Mucosa of rectum (tissue), 2 donors: ENCODE results near the gene B4GAT1.

Experiments
- H3K27ac ChIP-seq, 2 donors: one replicate each; pipeline ENCODE4 v1.7.0; 2013; ENCODE audit warnings: inconsistent platforms in 2 of 2, low read depth in 2 of 2, low read length in 2 of 2
- H3K27me3 ChIP-seq, 2 donors: one replicate each; pipeline ENCODE4 v1.7.0; 2013; ENCODE audit warnings: low read length in 2 of 2; ENCODE audit not compliant: control insufficient read depth in 2 of 2, insufficient read depth in 2 of 2
- H3K36me3 ChIP-seq, 2 donors: one replicate each; pipeline ENCODE4 v1.7.0; 2013; ENCODE audit warnings: low read length in 2 of 2; ENCODE audit not compliant: control insufficient read depth in 2 of 2, insufficient read depth in 2 of 2
- H3K4me1 ChIP-seq, 2 donors: one replicate each; pipeline ENCODE4 v1.7.0; 2013; ENCODE audit warnings: low read length in 2 of 2, mild to moderate bottlenecking in 1 of 2; ENCODE audit not compliant: control insufficient read depth in 2 of 2, insufficient read depth in 2 of 2
- H3K4me3 ChIP-seq, 2 donors: one replicate each; pipeline ENCODE4 v1.7.0; 2013; ENCODE audit warnings: low read length in 2 of 2
- H3K9ac ChIP-seq, 2 donors: one replicate each; pipeline ENCODE4 v1.7.0; 2013; ENCODE audit warnings: low read length in 2 of 2, low read depth in 1 of 2, mild to moderate bottlenecking in 1 of 2
- H3K9me3 ChIP-seq, 2 donors: one replicate each; pipeline ENCODE4 v1.7.0; 2013; ENCODE audit warnings: low read length in 2 of 2; ENCODE audit not compliant: control insufficient read depth in 2 of 2
- donor health status: healthy.
- donor health status: Normal muscosa, but diverticular disease.

Gene B4GAT1

DNA sequence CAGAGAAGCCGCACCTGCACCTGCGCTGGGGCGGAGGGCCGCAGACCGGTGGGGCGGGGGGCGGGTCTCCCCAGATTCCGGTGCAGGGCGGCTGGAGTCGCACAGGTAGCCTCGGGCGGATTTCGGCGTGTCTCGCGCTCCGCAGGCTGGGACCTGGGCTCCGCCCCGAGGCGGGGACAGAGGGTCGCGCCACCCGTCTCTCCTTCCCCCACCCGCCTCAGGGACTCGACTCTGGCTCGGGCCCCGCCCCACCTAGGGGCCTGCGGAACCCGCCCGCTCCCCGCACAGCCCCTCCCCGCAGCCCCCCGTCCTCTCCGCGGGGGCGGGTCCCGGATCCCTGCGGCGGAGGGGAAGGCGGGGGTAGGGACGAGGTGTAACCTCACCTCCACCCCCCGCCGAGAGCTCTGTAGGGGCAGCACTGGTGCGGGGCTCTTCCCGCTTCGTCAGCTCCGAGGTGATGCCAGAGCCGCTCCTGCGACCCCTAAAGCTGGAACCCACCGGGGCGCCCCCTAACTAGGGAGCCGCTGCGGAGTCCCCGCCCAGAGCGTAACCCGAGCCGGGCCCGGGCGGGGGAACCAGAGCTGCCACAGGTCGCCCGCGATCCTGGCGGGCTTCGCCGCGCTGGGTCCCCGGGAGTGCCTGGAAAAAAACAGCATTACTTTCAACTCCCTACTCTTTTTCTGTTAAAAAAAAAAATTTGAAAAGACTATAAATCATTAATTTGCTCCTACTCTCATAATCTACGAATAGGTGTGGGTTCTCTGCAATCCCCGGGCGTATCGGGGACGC lies 24.4 kb upstream of the B4GAT1 start, which contains the start of gene SLC29A2:
Gene SLC29A2 (minus strand): TSS at position 134 of the 789 bp plus-strand sequence. CDS start 169 bp downstream, outside the sequence.
- Histone ChIP-seq H3K27ac (peak within 1 kb of the TSS; percentile 83 to 87), H3K27me3 (no peaks in the 10 kb centered on the region), H3K9ac (peak within 1 kb of the TSS; percentile 72 to 88), H3K9me3 (no peaks in the 10 kb centered on the region), H3K4me3 (peak within 1 kb of the TSS; percentile 72 to 80), H3K4me1 (peaks cover 4 to 16% of the 10 kb centered on the region in 2 donors), H3K36me3 (peaks cover 8 to 13% of the 10 kb centered on the region in 2 donors)

DNA sequence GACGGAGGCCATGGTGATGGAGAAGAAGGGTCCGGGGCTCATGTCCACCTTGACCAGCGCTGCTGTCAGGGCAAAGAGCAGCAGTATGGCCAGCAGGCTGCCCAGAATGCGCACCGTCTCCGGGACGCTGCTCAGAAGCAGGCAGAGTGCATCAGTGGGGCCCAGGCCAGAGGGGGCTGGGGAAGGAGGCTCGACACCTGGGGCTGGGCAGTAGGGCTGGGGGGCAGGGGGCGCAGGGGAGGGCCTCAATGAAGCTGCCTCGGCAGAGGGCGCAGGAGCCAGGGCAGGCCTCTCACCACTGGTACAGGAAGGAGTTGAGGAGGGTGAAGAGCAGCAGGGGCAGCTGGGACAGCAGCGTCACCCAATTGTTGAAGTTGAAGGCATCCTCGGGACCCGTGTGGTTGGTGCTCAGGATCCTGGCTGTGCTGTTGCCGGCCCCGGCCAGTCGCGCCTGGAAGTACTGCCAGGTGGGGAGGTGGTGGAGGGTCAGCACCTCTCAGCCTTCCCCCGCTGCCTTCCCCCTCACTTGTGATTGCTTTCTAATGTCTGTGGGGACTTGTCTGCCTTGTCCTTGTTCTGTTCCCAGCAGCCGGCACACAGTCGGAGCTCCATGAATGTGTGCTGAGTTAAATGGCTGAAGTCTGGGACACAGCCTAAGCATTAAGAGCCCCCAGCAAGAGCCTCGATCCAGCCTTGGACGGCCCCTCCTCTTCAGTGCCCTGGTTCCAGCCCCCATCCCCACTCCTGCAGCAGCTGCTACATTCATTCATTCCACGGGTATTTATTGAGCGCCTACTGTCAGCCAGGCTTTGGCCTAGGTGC lies 21.9 kb upstream of the B4GAT1 start:
- Histone ChIP-seq H3K27ac (no peak overlapping the region), H3K4me1 (peaks cover 4 to 16% of the 10 kb centered on the region in 2 donors), H3K9ac (no peak overlapping the region)

DNA sequence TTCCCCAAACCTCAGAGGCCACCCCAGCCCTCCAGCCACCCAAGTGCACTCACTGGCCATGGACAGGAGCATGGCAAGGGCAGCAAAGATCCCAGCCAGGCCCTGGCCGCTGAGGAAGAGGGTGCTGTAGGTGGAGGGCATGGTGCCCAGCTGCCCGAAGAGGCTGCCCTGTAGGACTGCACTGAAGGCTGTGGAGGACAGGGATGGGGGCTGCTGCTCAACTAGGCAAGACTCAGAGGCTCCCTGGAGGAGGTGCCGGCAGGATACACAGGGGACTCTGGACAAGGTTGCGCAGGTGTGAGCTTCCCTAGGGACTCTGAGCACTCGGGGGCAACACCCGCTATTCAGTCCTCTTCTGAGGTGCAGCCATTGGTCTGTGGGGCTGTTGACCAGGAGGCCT lies 21.1 kb upstream of the B4GAT1 start:
- no peak overlapping the region for H3K4me3 ChIP-seq
- peaks cover 4 to 16% of the 10 kb centered on the region in 2 donors for H3K4me1 ChIP-seq
- H3K27ac ChIP-seq = no peak overlapping the region
- H3K9me3 ChIP-seq = no peaks in the 10 kb centered on the region
- peaks cover 8 to 17% of the 10 kb centered on the region in 2 donors for H3K36me3 ChIP-seq
- H3K27me3 ChIP-seq = no peaks in the 10 kb centered on the region
- H3K9ac ChIP-seq = no peak overlapping the region

More for the DNA sequence above, 21.9 kb upstream of the B4GAT1 start:
- no peak overlapping the region for H3K4me3 ChIP-seq
- H3K36me3 ChIP-seq = peaks cover 8 to 15% of the 10 kb centered on the region in 2 donors
- H3K9me3 ChIP-seq = no peaks in the 10 kb centered on the region
- no peaks in the 10 kb centered on the region for H3K27me3 ChIP-seq

DNA sequence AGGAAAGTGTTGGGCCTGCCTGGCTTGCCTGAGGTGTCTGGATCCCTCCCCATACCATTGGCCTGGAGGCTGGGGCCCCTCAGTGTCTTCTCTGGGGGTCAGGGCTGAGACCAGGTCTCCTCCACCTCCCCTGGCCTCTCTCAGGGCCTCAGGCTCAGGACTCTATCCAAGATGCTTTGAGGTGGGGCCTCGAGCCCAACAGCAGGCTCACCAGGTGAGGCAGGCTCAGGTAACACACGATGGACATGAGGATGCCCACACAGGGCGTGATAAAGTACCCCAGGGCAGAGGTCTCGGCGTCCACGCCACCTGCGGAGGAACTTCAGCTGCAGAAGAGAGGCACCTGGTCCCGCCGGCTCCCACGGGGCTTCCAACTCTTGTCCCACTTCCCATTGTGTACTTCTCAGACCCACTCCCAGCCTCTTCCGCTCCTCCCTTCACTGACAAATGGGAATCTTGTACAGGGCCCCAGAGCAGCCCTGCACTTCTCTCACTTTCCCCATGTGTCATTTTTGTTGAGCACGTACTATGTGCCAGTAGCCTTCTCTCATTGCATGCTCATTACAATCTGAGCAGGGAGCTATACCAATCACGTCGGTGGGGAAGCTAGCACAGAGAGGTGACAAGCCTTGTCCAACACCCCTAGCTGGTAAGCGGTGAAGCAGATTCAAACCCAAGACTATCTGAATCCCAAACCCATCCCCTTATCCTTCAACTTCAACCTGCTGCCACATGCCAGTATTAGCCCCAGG lies 20.3 kb upstream of the B4GAT1 start:
- Histone ChIP-seq H3K4me3 (no peak overlapping the region), H3K27ac (no peak overlapping the region), H3K27me3 (no peaks in the 10 kb centered on the region), H3K9ac (no peak overlapping the region), H3K4me1 (peaks cover 4 to 15% of the 10 kb centered on the region in 2 donors), H3K36me3 (peaks cover 12 to 18% of the 10 kb centered on the region in 2 donors), H3K9me3 (no peaks in the 10 kb centered on the region)

DNA sequence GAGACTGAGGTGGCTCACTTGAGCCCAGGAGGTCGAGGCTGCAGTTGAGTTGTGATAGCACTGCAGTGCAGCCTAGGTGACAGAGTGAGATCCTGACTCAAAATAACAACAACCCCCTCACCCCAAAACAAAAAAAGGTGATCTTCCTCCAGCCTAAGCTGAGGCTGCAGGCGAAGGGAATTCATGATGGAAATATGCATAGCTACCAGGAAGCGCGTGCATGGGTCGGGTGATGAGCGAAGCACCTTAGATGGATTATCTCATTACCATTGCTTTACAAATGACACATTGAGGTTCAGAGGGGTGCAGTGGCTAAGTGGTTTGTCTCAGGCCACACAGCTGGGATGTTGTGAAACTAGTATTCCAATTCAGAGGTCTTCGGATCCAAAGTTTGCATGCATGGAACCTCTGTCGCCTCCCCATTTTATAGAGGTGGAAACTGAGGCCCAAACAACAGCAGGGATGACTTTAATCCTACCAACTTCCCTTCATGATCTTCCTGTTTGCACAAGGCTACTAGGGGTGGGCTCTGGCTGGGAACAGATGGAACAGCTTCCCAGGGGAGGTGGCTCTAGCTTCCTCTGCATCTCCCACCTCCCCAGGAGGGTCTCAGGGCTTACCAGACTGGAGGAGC lies 19.5 kb upstream of the B4GAT1 start:
- Histone ChIP-seq H3K4me3 (no peak overlapping the region), H3K36me3 (peaks cover 15 to 24% of the 10 kb centered on the region in 2 donors), H3K9me3 (no peaks in the 10 kb centered on the region), H3K27me3 (no peaks in the 10 kb centered on the region), H3K9ac (no peak overlapping the region), H3K27ac (no peak overlapping the region), H3K4me1 (peaks cover 0 to 9% of the 10 kb centered on the region in 2 donors)

DNA sequence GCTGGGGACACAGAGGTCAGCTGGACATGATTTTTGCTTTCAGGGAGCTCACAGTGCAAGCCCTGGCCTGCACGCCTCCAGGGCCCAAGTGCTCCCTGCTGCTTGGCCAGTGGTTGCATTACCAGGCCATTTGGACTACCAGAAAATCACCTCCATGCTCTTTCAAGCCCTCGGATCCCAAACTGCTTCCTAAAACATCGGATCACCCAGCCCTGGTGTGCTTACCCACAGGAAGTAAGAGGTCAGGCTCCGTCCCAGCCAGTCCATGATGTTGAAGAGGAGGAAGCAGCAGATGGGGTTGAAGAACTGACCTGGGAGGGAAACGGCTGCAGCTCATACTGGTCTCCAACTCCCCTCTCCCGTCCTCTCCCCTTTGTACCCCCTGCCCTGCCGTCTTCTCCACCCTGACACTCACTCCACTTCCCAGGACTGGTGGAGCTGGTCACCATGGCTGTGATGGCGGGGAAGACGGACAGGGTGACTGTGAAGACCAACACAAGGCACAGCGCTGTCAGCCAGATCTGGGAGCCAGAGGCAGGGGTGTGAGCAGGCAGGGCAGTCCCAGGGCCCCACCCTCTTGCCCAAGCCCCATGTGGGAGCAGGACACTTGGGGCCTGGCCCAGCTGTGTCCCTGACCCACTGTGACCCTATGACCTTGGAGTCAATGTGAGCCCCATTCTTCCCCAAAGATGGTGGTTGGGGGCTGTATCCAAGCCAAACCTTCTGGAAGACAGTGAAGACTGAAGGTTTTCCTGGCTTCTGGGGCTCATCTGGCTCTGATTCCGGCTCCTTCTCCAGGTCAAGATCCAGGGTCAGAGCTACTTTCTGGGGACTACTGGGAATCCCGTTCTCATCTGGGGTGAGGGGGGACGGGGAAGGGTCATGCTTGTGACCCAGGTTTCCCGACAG lies 18.5 kb upstream of the B4GAT1 start:
- Histone ChIP-seq H3K9ac (no peak overlapping the region), H3K27ac (no peak overlapping the region), H3K27me3 (no peaks in the 10 kb centered on the region), H3K4me3 (no peak overlapping the region), H3K4me1 (peaks cover 0 to 9% of the 10 kb centered on the region in 2 donors), H3K36me3 (peaks cover 15 to 26% of the 10 kb centered on the region in 2 donors), H3K9me3 (no peaks in the 10 kb centered on the region)

DNA sequence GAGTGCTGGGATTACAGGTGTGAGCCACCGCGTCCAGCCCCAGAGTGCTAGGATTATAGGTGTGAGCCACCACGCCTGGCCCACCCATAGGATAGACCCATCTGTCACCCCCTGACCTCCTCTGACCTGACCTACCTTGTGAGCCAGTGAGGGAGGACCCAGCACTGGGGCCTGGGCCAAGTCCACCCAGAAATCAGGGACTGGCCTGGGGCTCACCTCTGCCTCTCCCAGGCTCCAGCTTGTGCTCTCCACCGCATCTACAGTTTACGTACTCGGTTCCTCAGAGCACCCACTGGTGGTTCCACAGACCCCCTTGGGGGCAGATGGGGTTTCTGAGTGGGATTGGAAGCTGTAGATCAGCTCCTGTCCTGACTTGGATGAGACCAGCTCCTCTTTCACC lies 17.7 kb upstream of the B4GAT1 start:
- Histone ChIP-seq H3K36me3 (peaks cover 15 to 31% of the 10 kb centered on the region in 2 donors), H3K9ac (no peak overlapping the region), H3K27ac (no peak overlapping the region), H3K27me3 (no peaks in the 10 kb centered on the region), H3K9me3 (no peaks in the 10 kb centered on the region), H3K4me3 (no peak overlapping the region), H3K4me1 (peaks cover 0 to 7% of the 10 kb centered on the region in 2 donors)

DNA sequence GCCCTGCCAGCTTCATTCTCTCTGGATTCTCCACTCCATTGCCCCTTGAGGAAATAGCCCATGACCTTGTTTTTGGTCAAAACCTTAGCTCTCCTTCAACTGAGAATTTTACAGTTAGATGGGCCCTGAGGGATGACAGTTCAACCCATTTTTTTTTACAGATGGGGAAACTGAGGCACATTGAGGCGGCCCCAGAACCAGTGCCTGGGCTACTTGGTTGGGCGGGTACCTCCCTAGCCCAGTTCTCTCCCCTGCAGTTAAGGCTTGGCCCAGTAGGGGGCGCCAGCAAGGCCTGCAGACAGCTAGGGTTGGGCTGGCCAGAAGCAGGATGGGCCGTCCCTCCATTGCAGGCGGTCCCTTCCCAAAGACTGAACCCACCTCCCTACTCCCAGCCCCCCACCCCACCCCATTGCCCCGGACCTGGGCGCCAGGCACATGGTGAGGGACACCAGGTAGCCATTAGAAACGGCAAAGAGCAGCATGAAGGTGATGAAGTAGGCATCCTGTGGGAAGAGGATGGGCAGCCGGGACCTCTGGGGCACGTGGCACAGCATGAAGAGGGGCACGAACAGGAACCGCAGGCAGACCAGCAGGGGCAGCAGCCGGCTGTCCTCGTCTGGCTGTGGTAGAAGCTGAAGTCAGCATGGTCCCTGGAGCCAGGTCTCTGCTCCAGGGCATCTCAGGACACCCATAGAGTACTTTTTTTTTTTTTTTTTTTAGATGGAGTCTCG lies 16.5 kb upstream of the B4GAT1 start:
- H3K27ac ChIP-seq = no peak overlapping the region
- H3K9me3 ChIP-seq = no peaks in the 10 kb centered on the region
- no peak overlapping the region for H3K9ac ChIP-seq
- peaks cover 15 to 35% of the 10 kb centered on the region in 2 donors for H3K36me3 ChIP-seq
- H3K4me3 ChIP-seq = no peak overlapping the region
- no peaks in the 10 kb centered on the region for H3K4me1 ChIP-seq
- H3K27me3 ChIP-seq = no peaks in the 10 kb centered on the region
